Measurements from ENCODE around the gene VDAC1.

DNA sequence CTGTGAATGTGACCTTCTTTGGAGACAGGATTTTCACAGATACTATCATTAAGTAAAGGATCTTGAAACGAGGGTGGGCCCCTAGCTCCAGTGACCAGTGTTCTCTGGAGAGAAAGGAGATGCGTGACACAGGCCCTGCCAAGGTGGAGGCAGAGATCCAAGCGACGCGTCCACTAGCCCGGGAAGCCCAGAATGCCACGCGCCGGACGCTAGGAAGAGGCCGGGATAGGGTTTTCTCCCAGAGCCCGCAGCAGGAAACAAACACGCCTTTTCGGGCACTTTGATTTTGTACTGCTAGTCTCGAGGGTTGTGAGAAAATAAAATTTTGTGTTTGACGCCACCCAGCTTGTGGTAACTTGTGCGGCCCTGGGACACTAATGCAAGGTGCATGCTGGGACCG lies 29.6 kb upstream of the VDAC1 start:
- TF ChIP-seq NFIC (IDR thresholded peaks at IDR 0.05) (no peak), USF1 (IDR thresholded peaks at IDR 0.05) (no peak), FOXM1 (IDR thresholded peaks at IDR 0.05; ENCODE audit: borderline replicate concordance, low read depth) (no peak), TEAD4 (IDR thresholded peaks at IDR 0.05) (no peak), EGR1 (IDR thresholded peaks at IDR 0.05) (no peak), EP300 (IDR thresholded peaks at IDR 0.05; ENCODE audit: borderline replicate concordance) (no peak), YY1 (IDR thresholded peaks at IDR 0.05; ENCODE audit: low read depth) (no peak), TAF1 (IDR thresholded peaks at IDR 0.05; ENCODE audit: low read depth) (no peak), REST (IDR thresholded peaks at IDR 0.05; ENCODE audit: low read depth) (no peak)
